HL-60 (cell line): Measurements from ENCODE around the gene PTPA.

Experiments used
- DNase-seq, 2 experiments: peaks; one replicate each; pipeline ENCODE4 v3.0.0-alpha.2; 2010 to 2020; ENCODE audit warnings: low read depth in 1 of 2, low spot score in 1 of 2
- H3K27ac ChIP-seq: fragments of 250-450 bp; sonication (Bioruptor Pico); replicated peaks from 2 replicates; pipeline ENCODE4 v1.5.1; 2020; ENCODE audit warnings: mild to moderate bottlenecking, moderate library complexity
- H3K27me3 ChIP-seq: fragments of 250-450 bp; sonication (Bioruptor Pico); 2 replicates; pipeline ENCODE4 v1.5.1; 2021; ENCODE audit warnings: mild to moderate bottlenecking, moderate library complexity; ENCODE audit not compliant: insufficient read depth, poor library complexity, severe bottlenecking
- H3K4me3 ChIP-seq: replicated peaks from 2 replicates; pipeline ENCODE4 v1.5.1; 2011; ENCODE audit warnings: mild to moderate bottlenecking, control low read depth, low read length; ENCODE audit not compliant: insufficient read depth
- CTCF ChIP-seq: IDR thresholded peaks from one replicate; pipeline ENCODE4 v1.5.1; 2011; ENCODE audit warnings: low read length, control low read depth, inconsistent platforms; ENCODE audit not compliant: insufficient read depth
- GABPA ChIP-seq: IDR thresholded peaks from 2 replicates; pipeline ENCODE4 v1.6.1; 2012; ENCODE audit warnings: low read depth
- POLR2AphosphoS5 ChIP-seq: IDR thresholded peaks from 2 replicates; pipeline ENCODE4 v1.6.1; 2012; ENCODE audit warnings: low read depth
- REST ChIP-seq: IDR thresholded peaks from 2 replicates; pipeline ENCODE4 v1.6.1; 2012; ENCODE audit warnings: low read depth; ENCODE audit not compliant: insufficient replicate concordance
- SPI1 ChIP-seq: IDR thresholded peaks from 2 replicates; pipeline ENCODE4 v1.6.1; 2012; ENCODE audit warnings: low read depth, mild to moderate bottlenecking, borderline replicate concordance

PTPA gene

GRCh38 chr9:129095170-129095667 is 16.0 kb upstream of the PTPA start:
- no peak overlapping the region for H3K4me3 ChIP-seq
- DNase-seq: no peak
- H3K27me3 ChIP-seq: no peaks in the 10 kb centered on the region
- H3K27ac ChIP-seq: no peak overlapping the region
- no peak for TF ChIP-seq POLR2AphosphoS5
- no peak for TF ChIP-seq REST
- TF ChIP-seq GABPA: no peak
- no peak for TF ChIP-seq CTCF
- no peak for TF ChIP-seq SPI1

- H3K27me3 ChIP-seq: no peaks in the 10 kb centered on the region
- TF ChIP-seq POLR2AphosphoS5 (no peak), SPI1 (no peak), REST (no peak), GABPA (no peak), CTCF (no peak)
- no peak overlapping the region for H3K4me3 ChIP-seq
- DNase-seq: no peak
- no peak overlapping the region for H3K27ac ChIP-seq
Observed at GRCh38 chr9:129095908-129096307, 15.3 kb upstream of the PTPA start.

DNA sequence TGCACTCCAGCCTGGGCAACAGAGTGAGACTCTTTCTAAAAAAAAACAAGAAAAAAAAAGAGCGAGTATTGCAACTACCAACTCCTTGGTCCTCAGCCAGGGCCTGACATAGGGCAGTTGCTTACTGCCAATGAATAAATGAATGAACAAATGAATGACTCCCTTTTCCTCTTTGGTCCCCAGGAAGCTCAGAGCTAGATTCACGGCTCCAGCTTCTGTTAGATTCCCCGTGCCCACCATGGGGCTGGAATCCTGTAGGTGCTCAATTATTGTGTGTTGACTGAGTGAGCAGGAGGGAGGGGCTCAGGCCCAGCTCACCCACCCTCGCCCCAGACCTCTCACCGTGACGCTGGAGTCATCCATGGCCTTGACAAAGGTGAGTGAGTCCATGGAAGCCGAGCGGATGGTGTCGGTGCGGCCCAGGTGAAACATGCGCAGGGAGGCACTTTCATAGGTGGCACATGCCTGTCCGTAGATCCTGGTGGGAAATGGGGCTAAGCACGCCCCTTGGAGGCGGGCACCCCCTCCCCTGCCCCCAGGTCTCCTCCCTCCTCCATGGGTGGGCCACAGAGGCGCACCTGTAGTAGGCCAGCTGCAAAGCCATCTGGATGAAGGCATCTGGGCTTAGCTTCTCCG is 13.4 kb upstream of the PTPA start:
- no peak for DNase-seq
- no peak overlapping the region for H3K4me3 ChIP-seq

More for the DNA sequence above, 13.4 kb upstream of the PTPA start:
- no peak for TF ChIP-seq GABPA
- TF ChIP-seq SPI1: no peak
- TF ChIP-seq REST: no peak
- TF ChIP-seq POLR2AphosphoS5: no peak
- no peak for TF ChIP-seq CTCF
- Histone ChIP-seq H3K27me3 (no peaks in the 10 kb centered on the region), H3K27ac (no peak overlapping the region)
